ENCODE results near the gene BTBD1.

Gene BTBD1

DNA sequence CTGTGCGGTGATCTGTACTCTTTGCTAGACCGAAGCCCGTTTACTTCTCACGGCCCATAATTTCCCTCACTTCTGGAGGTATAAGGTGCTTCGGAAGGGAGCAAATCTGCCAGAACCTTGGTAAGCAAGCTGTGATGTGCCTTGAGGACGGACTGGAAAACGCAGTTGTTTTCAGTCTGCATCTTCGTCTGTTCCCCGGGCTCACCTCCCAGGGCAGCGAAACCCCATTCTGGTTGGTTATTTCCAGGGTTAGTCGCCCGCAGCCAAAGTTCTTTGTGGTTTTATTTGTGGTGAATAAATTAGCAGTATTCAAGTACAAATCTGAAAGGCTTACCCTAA lies 80.6 kb downstream of the BTBD1 start:
- H3K36me3 ChIP-seq (ENCODE audit: insufficient read depth, low read length) = peaks cover 22% of the 10 kb centered on the region
- H3K9me3 ChIP-seq (ENCODE audit: insufficient read depth, low read depth, low read length) = peaks cover 6% of the 10 kb centered on the region; the same call in 1 of the 2 replicates
- no peak overlapping the region for H3K27ac ChIP-seq (ENCODE audit: low read depth, low read length)
- 4% methylated on average over 11 of the region's 12 CpGs for WGBS
- H3K4me1 ChIP-seq (ENCODE audit: insufficient read depth, low read length) = no peaks in the 10 kb centered on the region
- H3K27me3 ChIP-seq (ENCODE audit: insufficient read depth, low read length) = peaks cover 12% of the 10 kb centered on the region; the same call in 1 of the 2 replicates
- peak overlapping the region; percentile 81 for H3K9ac ChIP-seq (ENCODE audit: low read depth, low read length)
- peak overlapping the region; percentile 78 for H3K4me3 ChIP-seq (ENCODE audit: low read length)

- peak within 1 kb of the TSS; percentile 78 for H3K4me3 ChIP-seq (ENCODE audit: low read length)
- peaks cover 21% of the 10 kb centered on the region for H3K36me3 ChIP-seq (ENCODE audit: insufficient read depth, low read length)
- peaks cover 12% of the 10 kb centered on the region; the same call in 1 of the 2 replicates for H3K27me3 ChIP-seq (ENCODE audit: insufficient read depth, low read length)
- H3K4me1 ChIP-seq (ENCODE audit: insufficient read depth, low read length) = no peaks in the 10 kb centered on the region
- WGBS = 5% methylated on average over 45 of the region's 45 CpGs
- peak within 1 kb of the TSS; percentile 47 for H3K27ac ChIP-seq (ENCODE audit: low read depth, low read length)
- H3K9me3 ChIP-seq (ENCODE audit: insufficient read depth, low read depth, low read length) = peaks cover 6% of the 10 kb centered on the region; the same call in 1 of the 2 replicates
- peak within 1 kb of the TSS; percentile 81 for H3K9ac ChIP-seq (ENCODE audit: low read depth, low read length)
Measured at GRCh38 chr15:82985688-82986441, 81.2 kb downstream of the BTBD1 start, which contains the start of gene RAMAC. Gene RAMAC (plus strand): TSS chr15:82986210. CDS start chr15:82989019, 2,809 bp downstream.

DNA sequence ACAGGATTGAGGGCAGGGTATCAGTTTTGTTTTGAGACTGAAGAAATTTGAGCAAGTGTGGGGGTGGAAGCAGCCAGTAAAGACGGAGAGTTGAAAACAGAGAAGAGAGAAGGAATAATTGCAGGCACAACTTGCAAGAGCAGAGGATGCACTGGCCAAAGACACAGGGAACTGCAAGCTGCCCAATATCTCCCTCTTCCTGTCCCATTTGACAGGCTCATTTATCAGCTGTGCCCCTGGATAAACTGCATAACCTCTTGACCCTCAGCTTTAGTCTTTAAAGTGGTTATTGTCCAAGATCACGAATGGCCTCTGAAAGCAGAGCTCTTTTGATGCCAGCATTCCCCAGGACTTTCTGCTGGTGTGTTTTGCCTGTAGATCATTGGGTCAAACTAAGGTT lies 86.1 kb downstream of the BTBD1 start:
- Histone ChIP-seq H3K36me3 (ENCODE audit: insufficient read depth, low read length) (no peaks in the 10 kb centered on the region), H3K27ac (ENCODE audit: low read depth, low read length) (no peak overlapping the region), H3K4me1 (ENCODE audit: insufficient read depth, low read length) (no peaks in the 10 kb centered on the region), H3K4me3 (ENCODE audit: low read length) (no peak overlapping the region), H3K9me3 (ENCODE audit: insufficient read depth, low read depth, low read length) (peaks cover 6% of the 10 kb centered on the region; the same call in 1 of the 2 replicates), H3K9ac (ENCODE audit: low read depth, low read length) (no peak overlapping the region), H3K27me3 (ENCODE audit: insufficient read depth, low read length) (peaks cover 12% of the 10 kb centered on the region; the same call in 1 of the 2 replicates)
- 83% methylated on average over 2 of the region's 2 CpGs for WGBS

DNA sequence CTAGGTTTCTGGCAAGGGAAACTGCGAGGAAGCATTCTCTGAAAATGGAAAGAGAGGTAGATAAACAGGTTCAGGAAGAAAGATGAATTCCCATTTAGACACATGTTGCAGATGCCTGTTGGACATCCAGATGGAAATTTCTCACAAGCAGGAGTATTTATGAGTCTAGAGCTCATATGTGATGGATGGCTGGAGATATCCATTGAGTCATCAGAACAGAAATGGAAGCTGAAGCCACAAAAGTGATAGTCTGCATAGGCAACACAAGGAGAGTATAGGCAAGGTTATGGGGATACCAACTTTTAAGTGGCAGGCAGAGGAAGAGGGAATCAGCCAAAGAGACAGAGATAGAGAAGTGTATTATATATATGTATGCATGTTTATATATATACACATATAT lies 87.3 kb downstream of the BTBD1 start:
- Histone ChIP-seq H3K4me3 (ENCODE audit: low read length) (no peak overlapping the region), H3K36me3 (ENCODE audit: insufficient read depth, low read length) (no peaks in the 10 kb centered on the region), H3K4me1 (ENCODE audit: insufficient read depth, low read length) (no peaks in the 10 kb centered on the region), H3K27me3 (ENCODE audit: insufficient read depth, low read length) (0 out of 2 replicates have a peak, but pooled peaks cover 4% of the 10 kb centered on the region), H3K9ac (ENCODE audit: low read depth, low read length) (no peak overlapping the region), H3K27ac (ENCODE audit: low read depth, low read length) (no peak overlapping the region), H3K9me3 (ENCODE audit: insufficient read depth, low read depth, low read length) (no peaks in the 10 kb centered on the region)
- 94% methylated on average over 1 of the region's 1 CpG for WGBS

- H3K4me1 ChIP-seq (ENCODE audit: insufficient read depth, low read length) = no peaks in the 10 kb centered on the region
- H3K27me3 ChIP-seq (ENCODE audit: insufficient read depth, low read length) = 0 out of 2 replicates have a peak, but pooled peaks cover 4% of the 10 kb centered on the region
- H3K9me3 ChIP-seq (ENCODE audit: insufficient read depth, low read depth, low read length) = no peaks in the 10 kb centered on the region
- H3K27ac ChIP-seq (ENCODE audit: low read depth, low read length) = no peak overlapping the region
- no peak overlapping the region for H3K9ac ChIP-seq (ENCODE audit: low read depth, low read length)
- no peak overlapping the region for H3K4me3 ChIP-seq (ENCODE audit: low read length)
- no peaks in the 10 kb centered on the region for H3K36me3 ChIP-seq (ENCODE audit: insufficient read depth, low read length)
- 97% methylated on average over 5 of the region's 5 CpGs for WGBS
Measured at GRCh38 chr15:82978438-82978837, 88.6 kb downstream of the BTBD1 start.

- no peak overlapping the region for H3K9ac ChIP-seq (ENCODE audit: low read depth, low read length)
- H3K36me3 ChIP-seq (ENCODE audit: insufficient read depth, low read length) = no peaks in the 10 kb centered on the region
- H3K27ac ChIP-seq (ENCODE audit: low read depth, low read length) = no peak overlapping the region
- H3K4me3 ChIP-seq (ENCODE audit: low read length) = no peak overlapping the region
- WGBS = 94% methylated on average over 1 of the region's 1 CpG
- H3K9me3 ChIP-seq (ENCODE audit: insufficient read depth, low read depth, low read length) = no peaks in the 10 kb centered on the region
- no peaks in the 10 kb centered on the region for H3K27me3 ChIP-seq (ENCODE audit: insufficient read depth, low read length)
- H3K4me1 ChIP-seq (ENCODE audit: insufficient read depth, low read length) = no peaks in the 10 kb centered on the region
Measured at GRCh38 chr15:82977076-82977475, 90.0 kb downstream of the BTBD1 start.

- Histone ChIP-seq H3K27me3 (ENCODE audit: insufficient read depth, low read length) (no peaks in the 10 kb centered on the region), H3K9me3 (ENCODE audit: insufficient read depth, low read depth, low read length) (no peaks in the 10 kb centered on the region), H3K27ac (ENCODE audit: low read depth, low read length) (no peak overlapping the region), H3K36me3 (ENCODE audit: insufficient read depth, low read length) (no peaks in the 10 kb centered on the region), H3K4me3 (ENCODE audit: low read length) (no peak overlapping the region), H3K4me1 (ENCODE audit: insufficient read depth, low read length) (no peaks in the 10 kb centered on the region), H3K9ac (ENCODE audit: low read depth, low read length) (no peak overlapping the region)
- 83% methylated on average over 1 of the region's 1 CpG for WGBS
Measured at GRCh38 chr15:82972990-82973389, 94.1 kb downstream of the BTBD1 start.

GRCh38 chr15:82971218-82971984 lies 95.7 kb downstream of the BTBD1 start:
- Histone ChIP-seq H3K4me3 (ENCODE audit: low read length) (no peak overlapping the region), H3K27me3 (ENCODE audit: insufficient read depth, low read length) (no peaks in the 10 kb centered on the region), H3K4me1 (ENCODE audit: insufficient read depth, low read length) (no peaks in the 10 kb centered on the region), H3K9me3 (ENCODE audit: insufficient read depth, low read depth, low read length) (no peaks in the 10 kb centered on the region), H3K27ac (ENCODE audit: low read depth, low read length) (no peak overlapping the region), H3K36me3 (ENCODE audit: insufficient read depth, low read length) (no peaks in the 10 kb centered on the region), H3K9ac (ENCODE audit: low read depth, low read length) (no peak overlapping the region)
- no CpG with 5 or more reads among the region's 2 CpGs for WGBS

- Histone ChIP-seq H3K27ac (ENCODE audit: low read depth, low read length) (no peak overlapping the region), H3K9ac (ENCODE audit: low read depth, low read length) (no peak overlapping the region)
- 91% methylated on average over 1 of the region's 1 CpG for WGBS
Measured at GRCh38 chr15:82970696-82971095, 96.4 kb downstream of the BTBD1 start.

DNA sequence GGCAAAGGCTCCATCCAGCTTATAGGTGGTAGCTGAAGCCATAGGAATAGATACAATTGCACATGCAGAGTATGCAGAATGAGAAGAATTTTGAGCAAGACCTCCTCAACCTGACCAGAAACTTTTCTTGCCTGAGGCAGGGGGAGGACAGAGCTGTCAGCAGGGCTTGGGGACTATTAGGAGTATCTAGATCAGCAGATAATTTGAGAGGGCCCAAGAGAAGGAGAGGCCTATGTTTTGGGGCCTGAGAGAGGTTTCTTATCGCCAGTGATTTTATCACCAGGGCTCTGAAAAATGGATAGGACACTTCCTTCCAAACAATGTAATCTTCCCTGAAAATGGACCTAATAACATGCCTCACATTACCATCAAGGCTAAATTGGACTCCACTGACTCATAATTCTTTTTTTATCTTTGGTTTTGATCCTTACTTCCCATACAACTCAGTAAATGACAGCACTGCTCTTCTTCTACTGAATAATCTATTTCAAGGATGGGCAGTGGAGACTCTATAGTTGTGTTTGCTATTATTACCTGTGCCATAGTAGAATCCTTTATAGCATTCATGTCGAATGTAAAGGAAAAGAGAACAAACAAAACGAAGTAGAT lies 96.9 kb downstream of the BTBD1 start:
- Histone ChIP-seq H3K4me3 (ENCODE audit: low read length) (no peak overlapping the region), H3K36me3 (ENCODE audit: insufficient read depth, low read length) (no peaks in the 10 kb centered on the region), H3K27ac (ENCODE audit: low read depth, low read length) (no peak overlapping the region), H3K27me3 (ENCODE audit: insufficient read depth, low read length) (no peaks in the 10 kb centered on the region), H3K9me3 (ENCODE audit: insufficient read depth, low read depth, low read length) (no peaks in the 10 kb centered on the region), H3K9ac (ENCODE audit: low read depth, low read length) (no peak overlapping the region), H3K4me1 (ENCODE audit: insufficient read depth, low read length) (no peaks in the 10 kb centered on the region)
- 79% methylated on average over 3 of the region's 3 CpGs for WGBS

More at GRCh38 chr15:82970696-82971095, 96.4 kb downstream of the BTBD1 start:
- H3K9me3 ChIP-seq (ENCODE audit: insufficient read depth, low read depth, low read length) = no peaks in the 10 kb centered on the region
- H3K36me3 ChIP-seq (ENCODE audit: insufficient read depth, low read length) = no peaks in the 10 kb centered on the region
- H3K27me3 ChIP-seq (ENCODE audit: insufficient read depth, low read length) = no peaks in the 10 kb centered on the region
- no peaks in the 10 kb centered on the region for H3K4me1 ChIP-seq (ENCODE audit: insufficient read depth, low read length)
- H3K4me3 ChIP-seq (ENCODE audit: low read length) = no peak overlapping the region

- Histone ChIP-seq H3K4me3 (ENCODE audit: low read length) (no peak overlapping the region), H3K36me3 (ENCODE audit: insufficient read depth, low read length) (no peaks in the 10 kb centered on the region)
- WGBS = 91% methylated on average over 7 of the region's 7 CpGs
Measured at GRCh38 chr15:82969353-82969752, 97.7 kb downstream of the BTBD1 start.

More at GRCh38 chr15:82969353-82969752, 97.7 kb downstream of the BTBD1 start:
- Histone ChIP-seq H3K27me3 (ENCODE audit: insufficient read depth, low read length) (no peaks in the 10 kb centered on the region), H3K27ac (ENCODE audit: low read depth, low read length) (no peak overlapping the region), H3K9me3 (ENCODE audit: insufficient read depth, low read depth, low read length) (no peaks in the 10 kb centered on the region), H3K4me1 (ENCODE audit: insufficient read depth, low read length) (no peaks in the 10 kb centered on the region), H3K9ac (ENCODE audit: low read depth, low read length) (no peak overlapping the region)

Measured in HUES64 (cell line).